GM12873 (cell line): Measurements from ENCODE around the gene RRBP1.

Source experiments
- TF ChIP-seq, protein P1 (sequence below): IDR thresholded peaks from 2 replicates; pipeline ENCODE4 v1.5.1; 2012; ENCODE audit warnings: low read depth, mild to moderate bottlenecking, moderate library complexity, low read length, control low read depth; ENCODE audit not compliant: insufficient read depth; ENCODE audit errors: missing control alignments

The RRBP1 gene

DNA sequence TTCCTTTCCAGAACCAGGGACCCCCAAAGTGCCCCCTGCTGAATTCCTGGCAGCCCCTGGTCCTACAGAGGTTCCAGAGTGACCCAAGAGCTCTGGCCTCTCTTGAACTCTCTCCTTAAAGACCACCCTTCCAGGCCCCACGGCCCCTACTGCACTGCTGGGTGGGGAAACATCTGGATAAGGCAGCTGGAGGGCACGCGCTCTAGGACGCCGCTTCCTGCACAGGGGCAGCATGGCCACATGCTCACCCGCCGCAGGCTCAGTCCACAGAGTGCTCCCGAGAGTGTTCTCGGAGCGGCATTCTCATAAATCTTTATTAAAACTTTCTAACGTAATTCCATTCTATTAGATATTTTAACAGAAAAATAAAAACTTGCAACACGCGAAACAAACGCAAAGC lies 37.0 kb downstream of the RRBP1 start:
- TF ChIP-seq, protein P1, sequence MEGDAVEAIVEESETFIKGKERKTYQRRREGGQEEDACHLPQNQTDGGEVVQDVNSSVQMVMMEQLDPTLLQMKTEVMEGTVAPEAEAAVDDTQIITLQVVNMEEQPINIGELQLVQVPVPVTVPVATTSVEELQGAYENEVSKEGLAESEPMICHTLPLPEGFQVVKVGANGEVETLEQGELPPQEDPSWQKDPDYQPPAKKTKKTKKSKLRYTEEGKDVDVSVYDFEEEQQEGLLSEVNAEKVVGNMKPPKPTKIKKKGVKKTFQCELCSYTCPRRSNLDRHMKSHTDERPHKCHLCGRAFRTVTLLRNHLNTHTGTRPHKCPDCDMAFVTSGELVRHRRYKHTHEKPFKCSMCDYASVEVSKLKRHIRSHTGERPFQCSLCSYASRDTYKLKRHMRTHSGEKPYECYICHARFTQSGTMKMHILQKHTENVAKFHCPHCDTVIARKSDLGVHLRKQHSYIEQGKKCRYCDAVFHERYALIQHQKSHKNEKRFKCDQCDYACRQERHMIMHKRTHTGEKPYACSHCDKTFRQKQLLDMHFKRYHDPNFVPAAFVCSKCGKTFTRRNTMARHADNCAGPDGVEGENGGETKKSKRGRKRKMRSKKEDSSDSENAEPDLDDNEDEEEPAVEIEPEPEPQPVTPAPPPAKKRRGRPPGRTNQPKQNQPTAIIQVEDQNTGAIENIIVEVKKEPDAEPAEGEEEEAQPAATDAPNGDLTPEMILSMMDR, result no peak

DNA sequence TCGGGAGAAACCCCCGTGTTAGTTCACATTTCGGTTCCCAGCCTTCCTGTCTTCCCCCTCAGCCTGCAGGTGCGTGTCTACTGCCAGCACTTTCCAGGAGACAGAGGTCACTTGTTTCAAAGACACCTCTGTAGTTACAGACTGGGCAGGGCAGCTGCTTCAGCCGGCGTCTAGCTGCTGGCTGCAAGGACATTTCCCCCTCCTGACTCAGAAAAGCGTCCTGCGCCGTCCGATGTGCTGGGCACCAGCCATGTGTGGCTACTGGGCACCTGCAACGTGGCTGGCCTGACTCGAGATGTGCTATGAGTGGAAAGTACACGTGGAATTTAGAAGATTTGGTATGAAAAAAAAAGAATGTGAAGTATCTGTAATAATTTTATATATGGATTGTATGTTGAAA lies 37.6 kb downstream of the RRBP1 start:
- TF ChIP-seq, protein P1, result no peak

DNA sequence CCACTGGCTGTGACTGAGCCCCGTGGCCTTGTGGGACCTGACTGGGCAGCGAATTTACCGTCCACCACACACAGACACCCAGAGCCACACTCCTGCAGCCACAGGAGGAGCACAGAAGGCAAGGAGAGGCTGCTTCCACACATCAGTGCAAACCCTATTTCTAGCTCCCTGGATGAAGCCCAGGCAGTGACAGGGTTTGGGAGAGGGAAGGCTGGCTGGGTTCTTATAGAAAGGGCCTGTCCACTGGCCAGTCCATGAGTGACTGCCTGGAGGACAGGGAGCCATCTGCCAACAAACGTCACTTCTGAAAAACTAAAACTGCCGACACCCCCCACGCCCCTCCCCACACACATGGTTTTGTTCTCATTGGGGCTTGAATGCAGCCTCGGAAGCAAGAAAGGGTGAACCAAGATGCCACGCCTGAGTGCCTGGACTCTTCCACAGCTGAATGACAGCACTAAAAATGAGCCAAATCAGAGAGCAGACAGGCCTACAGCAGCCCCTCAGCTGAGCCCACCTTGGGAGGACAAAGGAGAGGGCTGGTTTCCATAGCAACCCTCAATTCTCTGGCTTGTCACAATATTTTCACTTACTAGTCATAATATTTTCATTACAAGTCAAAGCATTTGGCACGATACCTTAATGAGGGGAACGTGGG lies 38.4 kb downstream of the RRBP1 start:
- TF ChIP-seq, protein P1, result no peak

DNA sequence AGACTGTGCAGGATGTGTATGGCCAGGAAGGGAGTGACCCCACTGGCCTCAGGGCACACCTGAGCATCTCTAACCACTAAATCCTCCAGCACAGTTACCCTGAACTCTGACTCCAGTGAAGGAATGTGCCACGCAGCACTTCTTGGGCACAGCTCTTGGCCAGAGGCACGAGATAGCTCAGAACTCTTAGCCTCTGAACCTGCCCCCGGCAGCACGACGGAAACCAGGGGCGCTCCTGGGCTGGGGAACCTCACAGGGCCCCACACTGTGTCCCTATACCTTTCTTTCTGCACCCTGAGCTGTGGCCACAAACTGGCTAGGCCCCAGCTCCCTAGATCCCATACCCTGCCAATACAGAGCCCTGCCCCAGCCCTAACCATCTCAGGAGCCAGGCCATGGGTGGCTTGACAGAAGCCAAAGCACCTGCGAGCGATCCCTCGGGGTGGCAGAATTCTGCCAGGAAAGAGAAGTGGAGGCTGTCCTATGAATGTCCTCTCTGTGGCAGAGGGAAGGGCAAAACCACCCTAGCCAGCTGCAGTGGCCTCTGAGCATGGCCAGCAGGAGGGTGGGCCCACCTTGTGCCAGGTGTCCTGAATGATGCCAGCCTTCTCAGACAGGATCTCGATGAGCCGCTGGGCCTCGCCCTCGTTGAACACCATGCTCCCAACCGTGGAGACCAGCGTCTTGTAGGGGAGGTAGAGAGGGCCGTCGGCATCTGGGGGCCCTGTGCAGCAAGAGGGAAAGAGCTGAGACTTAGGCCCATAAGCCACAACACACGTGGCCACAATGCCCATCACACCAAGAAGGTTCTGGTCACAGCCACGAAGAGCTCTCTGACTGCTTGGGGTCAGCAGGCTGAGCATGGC lies 39.4 kb downstream of the RRBP1 start:
- TF ChIP-seq, protein P1, result no peak

DNA sequence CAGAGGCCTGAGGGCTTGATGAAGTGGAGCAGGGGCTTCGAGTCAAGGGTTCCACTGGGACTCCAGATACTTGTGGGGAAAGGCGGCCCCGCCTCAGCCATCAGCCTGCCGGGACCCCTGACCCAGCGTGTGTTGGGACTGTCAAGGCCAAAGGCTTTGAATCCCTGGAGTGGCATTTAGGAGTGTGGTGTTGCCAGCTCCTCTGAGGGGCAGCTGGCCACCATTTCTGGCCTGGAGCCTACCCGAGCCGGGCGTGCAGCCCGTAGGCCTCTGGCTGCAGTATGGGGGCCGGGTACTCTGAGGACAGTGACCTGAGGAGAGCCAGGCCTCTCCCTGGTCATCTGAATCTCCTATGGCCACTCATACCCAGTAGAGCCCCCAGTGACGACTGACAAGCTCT lies 40.0 kb downstream of the RRBP1 start:
- TF ChIP-seq, protein P1, result no peak

DNA sequence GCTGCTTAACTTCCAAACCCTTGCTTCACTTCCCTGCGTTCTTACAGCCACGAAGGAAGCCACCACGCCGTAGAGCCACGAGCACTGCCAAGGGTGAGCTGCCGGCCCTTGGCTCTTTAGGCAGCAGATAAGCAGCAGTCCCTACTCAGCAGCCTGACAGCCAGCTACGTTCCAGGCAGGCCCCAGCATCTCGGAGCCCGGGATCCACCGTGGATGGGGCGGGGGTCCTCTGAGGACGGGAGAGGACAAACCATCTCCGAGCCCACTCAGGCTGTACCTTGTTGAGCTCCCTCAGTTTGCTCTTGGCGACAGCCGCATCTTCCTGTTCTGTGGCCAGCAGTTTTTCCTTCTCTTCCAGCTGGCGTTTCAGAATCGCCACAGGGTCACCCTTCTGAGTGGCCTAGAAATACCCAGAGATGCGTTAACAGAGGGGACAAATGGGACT lies 40.5 kb downstream of the RRBP1 start:
- TF ChIP-seq, protein P1, result no peak

DNA sequence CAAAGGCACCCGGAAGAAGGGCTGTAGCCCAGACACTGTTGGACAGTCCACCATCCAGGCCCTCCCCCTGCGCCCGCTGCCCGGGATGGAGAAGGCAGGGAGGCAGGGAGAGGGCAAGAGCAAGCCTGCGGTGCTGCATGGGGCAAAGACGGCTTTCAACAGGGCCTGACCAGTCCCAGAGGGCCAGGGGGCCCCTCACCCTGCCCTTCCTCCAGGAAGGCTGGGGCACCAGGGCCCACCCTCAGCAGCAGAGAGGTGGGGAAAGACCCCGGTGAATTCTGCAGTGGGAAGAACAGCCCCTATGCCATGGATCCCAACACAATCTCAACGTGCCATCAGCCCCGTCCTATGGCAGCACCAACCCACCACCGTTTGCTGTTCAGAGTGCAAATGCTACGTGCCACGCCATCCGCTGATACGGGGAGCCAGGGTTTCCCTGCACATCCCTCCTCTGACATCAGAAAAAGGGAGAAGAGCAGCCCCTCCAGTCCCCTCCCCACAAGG lies 41.1 kb downstream of the RRBP1 start:
- TF ChIP-seq, protein P1, result no peak
